Stimulated activated memory B cell treated with anti-CD40 and anti-IgM and Interleukin-4, amounts not matched to agents 10 μg/mL and 1 μg/mL and 100 μg/mL, for 72 hours (primary cell): ENCODE measurements around the gene CRADD.

Experiments
- ATAC-seq: fragments of 150-1000 bp; cut with Tn5 transposase; 2 replicates; pipeline ENCODE4 v1.10.0; 2021
- H3K27ac Mint-ChIP-seq: one replicate; pipeline ENCODE4 v1.8.0; 2022; ENCODE audit warnings: mild to moderate bottlenecking, mixed read lengths
- H3K27me3 Mint-ChIP-seq: one replicate; pipeline ENCODE4 v1.8.0; 2022; ENCODE audit warnings: mixed read lengths
- H3K36me3 Mint-ChIP-seq: one replicate; pipeline ENCODE4 v1.8.0; 2022; ENCODE audit warnings: mixed read lengths
- H3K4me1 Mint-ChIP-seq: one replicate; pipeline ENCODE4 v1.8.0; 2022; ENCODE audit warnings: mixed read lengths
- H3K4me3 Mint-ChIP-seq: one replicate; pipeline ENCODE4 v1.8.0; 2022; ENCODE audit warnings: mild to moderate bottlenecking, moderate library complexity, mixed read lengths
- H3K9me3 Mint-ChIP-seq: one replicate; pipeline ENCODE4 v1.8.0; 2022; ENCODE audit warnings: mixed read lengths

The CRADD gene

GRCh38 chr12:93886533-93887511 is 209.6 kb downstream of the CRADD start:
- Mint-ChIP-seq H3K27me3 (no peaks in the 10 kb centered on the region), H3K9me3 (no peaks in the 10 kb centered on the region), H3K4me3 (no peak overlapping the region), H3K27ac (no peak overlapping the region), H3K36me3 (no peaks in the 10 kb centered on the region), H3K4me1 (no peaks in the 10 kb centered on the region)
- ATAC-seq: no peak

GRCh38 chr12:93888964-93889363 is 211.8 kb downstream of the CRADD start:
- Mint-ChIP-seq H3K36me3 (no peaks in the 10 kb centered on the region), H3K4me3 (no peak overlapping the region), H3K27me3 (peaks cover 21% of the 10 kb centered on the region), H3K27ac (no peak overlapping the region), H3K4me1 (no peaks in the 10 kb centered on the region), H3K9me3 (no peaks in the 10 kb centered on the region)
- ATAC-seq: no peak

GRCh38 chr12:93889516-93890212 is 212.5 kb downstream of the CRADD start:
- no peaks in the 10 kb centered on the region for H3K9me3 Mint-ChIP-seq
- no peaks in the 10 kb centered on the region for H3K36me3 Mint-ChIP-seq
- H3K4me3 Mint-ChIP-seq: no peak overlapping the region
- no peaks in the 10 kb centered on the region for H3K4me1 Mint-ChIP-seq
- no peak for ATAC-seq
- H3K27me3 Mint-ChIP-seq: peaks cover 21% of the 10 kb centered on the region
- H3K27ac Mint-ChIP-seq: no peak overlapping the region

GRCh38 chr12:93892423-93893268 is 215.5 kb downstream of the CRADD start:
- no peak for ATAC-seq
- Mint-ChIP-seq H3K4me1 (no peaks in the 10 kb centered on the region), H3K36me3 (no peaks in the 10 kb centered on the region), H3K4me3 (no peak overlapping the region), H3K27me3 (peaks cover 21% of the 10 kb centered on the region), H3K27ac (no peak overlapping the region), H3K9me3 (no peaks in the 10 kb centered on the region)

GRCh38 chr12:93894391-93895088 is 217.4 kb downstream of the CRADD start:
- no peak overlapping the region for H3K4me3 Mint-ChIP-seq
- ATAC-seq: no peak
- peaks cover 21% of the 10 kb centered on the region for H3K27me3 Mint-ChIP-seq
- H3K27ac Mint-ChIP-seq: no peak overlapping the region
- no peaks in the 10 kb centered on the region for H3K36me3 Mint-ChIP-seq
- H3K9me3 Mint-ChIP-seq: no peaks in the 10 kb centered on the region
- H3K4me1 Mint-ChIP-seq: no peaks in the 10 kb centered on the region

DNA sequence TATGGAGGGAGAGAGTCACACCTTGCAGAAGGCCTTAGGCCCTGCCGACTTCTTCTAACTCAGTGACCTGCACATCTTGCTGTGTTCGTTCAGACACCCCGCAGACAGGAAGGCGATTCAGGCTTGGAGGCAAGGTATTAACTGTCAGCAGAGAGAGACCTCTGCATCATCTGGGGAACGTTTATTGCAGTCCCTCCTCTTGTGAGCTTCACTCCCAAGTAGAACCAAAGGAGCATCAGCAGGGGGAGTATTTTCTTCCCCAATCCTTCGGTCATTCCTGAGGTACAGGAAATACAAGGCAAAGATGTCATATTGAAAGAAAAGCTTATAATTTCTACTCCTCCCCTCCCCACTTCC is 217.9 kb downstream of the CRADD start:
- H3K27me3 Mint-ChIP-seq: peaks cover 21% of the 10 kb centered on the region
- H3K36me3 Mint-ChIP-seq: no peaks in the 10 kb centered on the region
- H3K9me3 Mint-ChIP-seq: no peaks in the 10 kb centered on the region
- no peaks in the 10 kb centered on the region for H3K4me1 Mint-ChIP-seq
- no peak overlapping the region for H3K4me3 Mint-ChIP-seq
- no peak for ATAC-seq
- no peak overlapping the region for H3K27ac Mint-ChIP-seq

GRCh38 chr12:93896427-93896826 is 219.3 kb downstream of the CRADD start:
- H3K36me3 Mint-ChIP-seq: no peaks in the 10 kb centered on the region
- peaks cover 21% of the 10 kb centered on the region for H3K27me3 Mint-ChIP-seq
- no peak for ATAC-seq
- H3K27ac Mint-ChIP-seq: no peak overlapping the region
- H3K4me1 Mint-ChIP-seq: no peaks in the 10 kb centered on the region
- H3K9me3 Mint-ChIP-seq: no peaks in the 10 kb centered on the region
- H3K4me3 Mint-ChIP-seq: no peak overlapping the region

GRCh38 chr12:93896952-93897351 is 219.8 kb downstream of the CRADD start:
- Mint-ChIP-seq H3K36me3 (peaks cover 1% of the 10 kb centered on the region), H3K27me3 (peaks cover 20% of the 10 kb centered on the region), H3K4me3 (no peak overlapping the region), H3K4me1 (no peaks in the 10 kb centered on the region), H3K27ac (no peak overlapping the region), H3K9me3 (peaks cover under 1% of the 10 kb centered on the region)
- no peak for ATAC-seq

DNA sequence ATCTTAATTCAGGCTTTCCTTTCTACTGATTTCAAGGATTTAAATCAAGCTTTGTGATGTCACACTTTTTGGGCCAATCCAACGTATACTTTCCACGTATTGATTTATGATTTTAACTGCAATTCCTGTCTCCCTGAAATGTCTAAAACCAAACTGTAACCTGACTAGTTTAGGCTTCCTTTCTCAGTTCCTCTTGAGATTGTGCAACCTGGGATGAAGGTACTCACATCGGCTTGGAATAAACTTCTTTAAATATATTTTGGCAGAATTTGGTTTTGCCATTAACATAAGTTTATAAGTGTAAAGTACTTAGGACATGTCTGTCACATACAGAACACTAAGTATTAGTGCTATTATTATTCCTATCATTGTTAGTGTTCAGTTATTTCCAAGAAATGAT is 224.6 kb downstream of the CRADD start:
- H3K4me1 Mint-ChIP-seq: peaks cover 7% of the 10 kb centered on the region
- H3K9me3 Mint-ChIP-seq: peaks cover 5% of the 10 kb centered on the region

DNA sequence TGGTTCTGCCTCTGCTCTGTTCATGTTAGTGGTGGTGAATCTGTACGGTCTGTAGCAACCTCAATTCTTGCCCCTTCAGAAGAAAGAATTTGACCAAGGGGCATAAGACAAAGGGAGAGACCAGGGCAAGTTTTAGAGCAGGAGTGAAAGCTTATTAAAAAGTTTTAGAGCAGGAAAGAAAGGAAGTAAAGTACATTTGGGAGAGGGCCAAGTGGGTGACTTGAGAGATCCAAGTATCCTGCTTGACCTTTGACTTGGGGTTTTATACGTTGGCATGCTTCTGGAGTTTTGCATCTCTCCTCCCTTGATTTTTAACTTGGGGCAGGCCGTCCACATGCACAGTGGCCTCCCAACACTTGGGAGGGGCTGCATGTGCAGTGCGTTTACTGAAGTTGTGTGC is 225.0 kb downstream of the CRADD start:
- no peaks in the 10 kb centered on the region for H3K27me3 Mint-ChIP-seq
- no peak for ATAC-seq
- peaks cover 5% of the 10 kb centered on the region for H3K36me3 Mint-ChIP-seq
- peaks cover 5% of the 10 kb centered on the region for H3K9me3 Mint-ChIP-seq
- H3K27ac Mint-ChIP-seq: no peak overlapping the region
- peaks cover 7% of the 10 kb centered on the region for H3K4me1 Mint-ChIP-seq
- H3K4me3 Mint-ChIP-seq: no peak overlapping the region

More for the DNA sequence above, 224.6 kb downstream of the CRADD start:
- H3K36me3 Mint-ChIP-seq: peaks cover 5% of the 10 kb centered on the region
- H3K27ac Mint-ChIP-seq: no peak overlapping the region
- H3K4me3 Mint-ChIP-seq: no peak overlapping the region
- no peak for ATAC-seq
- H3K27me3 Mint-ChIP-seq: no peaks in the 10 kb centered on the region

GRCh38 chr12:93902736-93903562 is 225.8 kb downstream of the CRADD start:
- no peak overlapping the region for H3K27ac Mint-ChIP-seq

GRCh38 chr12:93904124-93904523 is 226.9 kb downstream of the CRADD start:
- Mint-ChIP-seq H3K9me3 (peaks cover 5% of the 10 kb centered on the region), H3K27me3 (no peaks in the 10 kb centered on the region), H3K36me3 (peaks cover 5% of the 10 kb centered on the region), H3K4me3 (no peak overlapping the region), H3K27ac (no peak overlapping the region), H3K4me1 (peaks cover 7% of the 10 kb centered on the region)
- ATAC-seq: no peak

More at GRCh38 chr12:93902736-93903562, 225.8 kb downstream of the CRADD start:
- Mint-ChIP-seq H3K4me3 (no peak overlapping the region), H3K9me3 (peaks cover 5% of the 10 kb centered on the region), H3K4me1 (peaks cover 7% of the 10 kb centered on the region), H3K27me3 (no peaks in the 10 kb centered on the region), H3K36me3 (peaks cover 5% of the 10 kb centered on the region)
- no peak for ATAC-seq

DNA sequence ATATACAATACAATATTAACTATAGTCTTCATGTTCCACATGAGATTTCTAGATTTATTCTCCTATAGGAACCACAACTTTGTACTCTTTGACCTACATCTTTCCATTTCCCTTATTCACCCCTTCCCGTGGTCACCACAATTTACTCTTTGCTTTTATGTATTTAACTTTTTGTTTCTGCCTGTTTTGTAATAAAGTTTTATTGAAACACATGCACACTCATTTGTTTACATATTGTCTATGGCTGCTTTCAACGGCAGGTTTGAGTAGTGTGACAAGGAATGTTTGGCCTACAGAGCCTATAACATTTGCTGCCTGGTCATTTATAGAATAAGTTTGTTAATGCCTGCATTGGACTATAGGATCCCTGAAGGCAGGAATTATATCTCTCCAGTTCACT is 231.1 kb downstream of the CRADD start:
- H3K36me3 Mint-ChIP-seq: no peaks in the 10 kb centered on the region
- peaks cover 7% of the 10 kb centered on the region for H3K4me1 Mint-ChIP-seq
- no peak for ATAC-seq
- no peaks in the 10 kb centered on the region for H3K9me3 Mint-ChIP-seq
- no peak overlapping the region for H3K27ac Mint-ChIP-seq
- no peak overlapping the region for H3K4me3 Mint-ChIP-seq
- H3K27me3 Mint-ChIP-seq: no peaks in the 10 kb centered on the region
